Trophoblast cell (in vitro differentiated cells and primary cell): ENCODE results near the gene AAGAB.
A peak's percentile ranks its signal among the peaks of the same experiment; 100 is the strongest.

Experiments used
- DNase-seq, 2 donors: peaks; one replicate each; pipeline ENCODE4 v3.0.0-alpha.2; 2016
- H2AFZ ChIP-seq: 2 replicates; pipeline ENCODE4 v1.6.1; 2013; ENCODE audit warnings: low read length, moderate library complexity, mild to moderate bottlenecking; ENCODE audit not compliant: insufficient read depth, poor library complexity
- H2AK5ac ChIP-seq: 2 replicates; pipeline ENCODE4 v1.6.1; 2013; ENCODE audit warnings: mild to moderate bottlenecking, low read length
- H2BK120ac ChIP-seq: 2 replicates; pipeline ENCODE4 v1.6.1; 2013; ENCODE audit warnings: low read length, mild to moderate bottlenecking, moderate library complexity; ENCODE audit not compliant: insufficient read depth, poor library complexity
- H2BK12ac ChIP-seq: 2 replicates; pipeline ENCODE4 v1.6.1; 2013; ENCODE audit warnings: mild to moderate bottlenecking, low read length, moderate library complexity
- H2BK5ac ChIP-seq: 2 replicates; pipeline ENCODE4 v1.6.1; 2013; ENCODE audit warnings: low read length, low read depth, moderate library complexity, mild to moderate bottlenecking; ENCODE audit not compliant: poor library complexity
- H3K14ac ChIP-seq: 2 replicates; pipeline ENCODE4 v1.6.1; 2013; ENCODE audit warnings: mild to moderate bottlenecking, low read length
- H3K18ac ChIP-seq: 2 replicates; pipeline ENCODE4 v1.6.1; 2013; ENCODE audit warnings: mild to moderate bottlenecking, low read length
- H3K23ac ChIP-seq: 2 replicates; pipeline ENCODE4 v1.6.1; 2013; ENCODE audit warnings: low read length
- H3K27ac ChIP-seq: 2 replicates; pipeline ENCODE4 v1.5.1; 2013; ENCODE audit warnings: low read depth, mild to moderate bottlenecking, inconsistent platforms, low read length, moderate library complexity
- H3K27me3 ChIP-seq: 2 replicates; pipeline ENCODE4 v1.6.1; 2013; ENCODE audit warnings: inconsistent platforms, mild to moderate bottlenecking, low read length, moderate library complexity; ENCODE audit not compliant: insufficient read depth
- H3K36me3 ChIP-seq, 2 experiments: 1 replicate in 1 of 2; 2 replicates in 1 of 2; pipeline ENCODE4 v1.6.1; 2013; ENCODE audit warnings: low read length in 2 of 2, mild to moderate bottlenecking in 2 of 2, moderate library complexity in 1 of 2; ENCODE audit not compliant: insufficient read depth in 2 of 2, control insufficient read depth in 1 of 2
- H3K4ac ChIP-seq: 2 replicates; pipeline ENCODE4 v1.6.1; 2013; ENCODE audit warnings: low read depth, mild to moderate bottlenecking, low read length, moderate library complexity
- H3K4me1 ChIP-seq, 2 experiments: 1 replicate in 1 of 2; 2 replicates in 1 of 2; pipeline ENCODE4 v1.6.1; 2013; ENCODE audit warnings: low read length in 2 of 2, mild to moderate bottlenecking in 2 of 2, moderate library complexity in 1 of 2; ENCODE audit not compliant: insufficient read depth in 2 of 2, control insufficient read depth in 1 of 2
- H3K4me2 ChIP-seq: 2 replicates; pipeline ENCODE4 v1.6.1; 2013; ENCODE audit warnings: inconsistent platforms, mild to moderate bottlenecking, low read length, moderate library complexity
- H3K4me3 ChIP-seq: 2 replicates; pipeline ENCODE4 v1.5.1; 2013; ENCODE audit warnings: mild to moderate bottlenecking, low read depth, low read length, inconsistent platforms
- H3K79me1 ChIP-seq: one replicate; pipeline ENCODE4 v1.6.1; 2013; ENCODE audit warnings: low read length
- H3K79me2 ChIP-seq: 2 replicates; pipeline ENCODE4 v1.6.1; 2013; ENCODE audit warnings: low read length, mild to moderate bottlenecking; ENCODE audit not compliant: control insufficient read depth, insufficient read depth, poor library complexity
- H3K9ac ChIP-seq: 2 replicates; pipeline ENCODE4 v1.6.1; 2013; ENCODE audit warnings: mild to moderate bottlenecking, low read length
- H3K9me3 ChIP-seq: 2 replicates; pipeline ENCODE4 v1.6.1; 2013; ENCODE audit warnings: low read depth, mild to moderate bottlenecking, control low read depth, inconsistent platforms, low read length; ENCODE audit not compliant: insufficient read depth
- H4K12ac ChIP-seq: 2 replicates; pipeline ENCODE4 v1.6.1; 2013; ENCODE audit warnings: low read depth, mild to moderate bottlenecking, low read length, moderate library complexity
- H4K8ac ChIP-seq: 2 replicates; pipeline ENCODE4 v1.6.1; 2013; ENCODE audit warnings: low read depth, mild to moderate bottlenecking, low read length, moderate library complexity
- H4K91ac ChIP-seq: one replicate; pipeline ENCODE4 v1.6.1; 2013; ENCODE audit warnings: low read depth, mild to moderate bottlenecking, low read length, moderate library complexity
- WGBS: extraction: QIAGEN DNeasy Blood & Tissue Kit; methylation state at CpG from one replicate; pipeline ENCODE4 v1.1.7; 2013; ENCODE audit warnings: missing lambda C conversion rate; ENCODE audit not compliant: insufficient read length, insufficient coverage; ENCODE audit errors: extremely low coverage; 5-methylcytosine and 5-hydroxymethylcytosine counted together

The AAGAB gene

GRCh38 chr15:67181221-67181639, 73.2 kb downstream of the AAGAB start:
- H2BK120ac ChIP-seq, result no peak overlapping the region
- no peak overlapping the region for H2AFZ ChIP-seq
- no peaks in the 10 kb centered on the region for H3K27me3 ChIP-seq
- no peaks in the 10 kb centered on the region for H3K79me2 ChIP-seq
- H2BK5ac ChIP-seq, result no peak overlapping the region
- no peak overlapping the region for H3K23ac ChIP-seq
- peaks cover 40 to 47% of the 10 kb centered on the region in 2 experiments for H3K36me3 ChIP-seq
- H3K18ac ChIP-seq, result no peak overlapping the region
- H3K9ac ChIP-seq, result no peak overlapping the region
- H4K91ac ChIP-seq, result no peak overlapping the region
- no peak for DNase-seq
- H3K4ac ChIP-seq, result no peak overlapping the region
- no peak overlapping the region for H2BK12ac ChIP-seq
- H4K12ac ChIP-seq, result no peak overlapping the region
- H3K4me2 ChIP-seq, result no peak overlapping the region
- peak overlapping the region; percentile 53 for H2AK5ac ChIP-seq
- H3K79me1 ChIP-seq, result peaks cover 19% of the 10 kb centered on the region
- H3K9me3 ChIP-seq, result peaks cover 2% of the 10 kb centered on the region
- H3K4me3 ChIP-seq, result no peak overlapping the region
- H3K14ac ChIP-seq, result no peak overlapping the region
- no peak overlapping the region for H4K8ac ChIP-seq
- peaks cover 22 to 26% of the 10 kb centered on the region in 2 experiments for H3K4me1 ChIP-seq
- H3K27ac ChIP-seq, result no peak overlapping the region
- WGBS, result no CpG with 5 or more reads among the region's 15 CpGs

GRCh38 chr15:67180514-67181191, 73.8 kb downstream of the AAGAB start:
- DNase-seq, result no peak
- Histone ChIP-seq H3K79me2 (no peaks in the 10 kb centered on the region), H4K8ac (no peak overlapping the region), H4K12ac (no peak overlapping the region), H3K27me3 (no peaks in the 10 kb centered on the region), H2AK5ac (peak overlapping the region; percentile 53), H3K4ac (no peak overlapping the region), H2BK120ac (no peak overlapping the region), H3K18ac (peak overlapping the region; percentile 49), H3K23ac (no peak overlapping the region), H3K4me1 (peaks cover 28 to 32% of the 10 kb centered on the region in 2 experiments), H3K4me2 (no peak overlapping the region), H3K9ac (no peak overlapping the region), H3K79me1 (peaks cover 23% of the 10 kb centered on the region), H3K9me3 (peaks cover 2% of the 10 kb centered on the region), H2BK12ac (no peak overlapping the region), H2BK5ac (no peak overlapping the region), H2AFZ (no peak overlapping the region), H4K91ac (no peak overlapping the region), H3K36me3 (peaks cover 39 to 46% of the 10 kb centered on the region in 2 experiments), H3K4me3 (no peak overlapping the region), H3K14ac (no peak overlapping the region), H3K27ac (no peak overlapping the region)
- WGBS, result no CpG with 5 or more reads among the region's 10 CpGs

GRCh38 chr15:67180035-67180434, 74.4 kb downstream of the AAGAB start:
- H4K91ac ChIP-seq, result peak overlapping the region; percentile 25
- H4K12ac ChIP-seq, result no peak overlapping the region
- no peak overlapping the region for H3K9ac ChIP-seq
- no peak overlapping the region for H3K23ac ChIP-seq
- peak overlapping the region; percentile 9 for H2BK12ac ChIP-seq
- WGBS, result no CpG with 5 or more reads among the region's 11 CpGs
- H3K4me3 ChIP-seq, result no peak overlapping the region
- peaks cover 36 to 40% of the 10 kb centered on the region in 2 experiments for H3K36me3 ChIP-seq
- no peaks in the 10 kb centered on the region for H3K27me3 ChIP-seq
- peaks cover 29% of the 10 kb centered on the region for H3K79me1 ChIP-seq
- no peak overlapping the region for H2BK5ac ChIP-seq
- H3K14ac ChIP-seq, result peak overlapping the region; percentile 27
- H3K18ac ChIP-seq, result peak overlapping the region; percentile 49
- H2BK120ac ChIP-seq, result no peak overlapping the region
- no peak overlapping the region for H3K27ac ChIP-seq
- peaks cover 34 to 38% of the 10 kb centered on the region in 2 experiments for H3K4me1 ChIP-seq
- H2AFZ ChIP-seq, result no peak overlapping the region
- H3K4me2 ChIP-seq, result no peak overlapping the region
- no peak overlapping the region for H3K4ac ChIP-seq
- H4K8ac ChIP-seq, result no peak overlapping the region
- no peak for DNase-seq
- peaks cover 3% of the 10 kb centered on the region for H3K79me2 ChIP-seq
- H3K9me3 ChIP-seq, result peaks cover 2% of the 10 kb centered on the region
- H2AK5ac ChIP-seq, result peak overlapping the region; percentile 27

- Histone ChIP-seq H4K91ac (peak overlapping the region; percentile 33), H3K4me3 (no peak overlapping the region), H3K9me3 (peaks cover 2% of the 10 kb centered on the region), H4K12ac (no peak overlapping the region), H3K79me1 (peaks cover 29% of the 10 kb centered on the region), H2BK120ac (no peak overlapping the region), H2BK5ac (no peak overlapping the region), H3K27me3 (no peaks in the 10 kb centered on the region), H2BK12ac (peak overlapping the region; percentile 42), H3K23ac (no peak overlapping the region), H2AK5ac (peak overlapping the region; percentile 20), H3K79me2 (peaks cover 3% of the 10 kb centered on the region), H3K4me2 (no peak overlapping the region), H3K9ac (no peak overlapping the region), H3K27ac (peak overlapping the region; percentile 9), H3K36me3 (peaks cover 30 to 34% of the 10 kb centered on the region in 2 experiments), H2AFZ (no peak overlapping the region), H3K18ac (peak overlapping the region; percentile 25), H3K4me1 (peaks cover 38 to 43% of the 10 kb centered on the region in 2 experiments), H4K8ac (no peak overlapping the region), H3K4ac (no peak overlapping the region), H3K14ac (peak overlapping the region; percentile 11)
- WGBS, result no CpG with 5 or more reads among the region's 9 CpGs
- no peak for DNase-seq
These were observed 75.0 kb downstream of the AAGAB start for GRCh38 chr15:67179411-67179995.
